Right lobe of liver (tissue), 4 donors: ENCODE data around the gene FGD4.

Experiments
- POLR2A ChIP-seq: fragments of 450-650 bp; IDR thresholded peaks from one replicate; pipeline ENCODE4 v1.6.1; 2017; ENCODE audit warnings: antibody characterized with exemption, mild to moderate bottlenecking
- TF ChIP-seq, protein P1 (sequence below), 4 donors: fragments of 200-600 bp in 3 of 4; fragments of 450-650 bp in 1 of 4; IDR thresholded peaks; one replicate each; pipeline versions ENCODE4 v1.5.1 to v1.8.0; 2016 to 2022; ENCODE audit warnings: antibody characterized with exemption in 4 of 4, mild to moderate bottlenecking in 2 of 4
- donor health status: DM: no; HTN: no; CAD: no.
- donor health status: DM: no; HTN: no; CAD: no.
- donor health status: DM: no; HTN: yes; CAD: no.

DNA sequence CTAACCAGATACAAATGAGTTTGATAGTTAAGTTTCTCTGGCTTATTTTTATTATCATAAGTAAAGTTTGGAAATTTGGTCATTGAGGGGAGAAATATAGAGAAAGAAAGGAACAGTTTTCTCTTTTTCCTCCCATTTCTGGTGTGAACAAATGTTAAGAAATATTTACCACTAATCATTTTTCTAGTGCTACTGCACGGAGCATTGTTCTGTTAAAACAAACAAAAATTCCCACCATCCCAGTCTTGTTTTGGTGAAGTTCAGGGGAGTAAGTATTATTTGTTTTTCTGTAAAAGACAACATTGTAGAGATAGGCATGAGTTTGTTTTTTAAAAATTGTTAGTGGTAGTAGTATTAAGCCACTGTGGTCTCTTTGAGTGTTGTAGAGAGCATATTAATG lies 135.3 kb downstream of the FGD4 start:
- TF ChIP-seq, protein P1, sequence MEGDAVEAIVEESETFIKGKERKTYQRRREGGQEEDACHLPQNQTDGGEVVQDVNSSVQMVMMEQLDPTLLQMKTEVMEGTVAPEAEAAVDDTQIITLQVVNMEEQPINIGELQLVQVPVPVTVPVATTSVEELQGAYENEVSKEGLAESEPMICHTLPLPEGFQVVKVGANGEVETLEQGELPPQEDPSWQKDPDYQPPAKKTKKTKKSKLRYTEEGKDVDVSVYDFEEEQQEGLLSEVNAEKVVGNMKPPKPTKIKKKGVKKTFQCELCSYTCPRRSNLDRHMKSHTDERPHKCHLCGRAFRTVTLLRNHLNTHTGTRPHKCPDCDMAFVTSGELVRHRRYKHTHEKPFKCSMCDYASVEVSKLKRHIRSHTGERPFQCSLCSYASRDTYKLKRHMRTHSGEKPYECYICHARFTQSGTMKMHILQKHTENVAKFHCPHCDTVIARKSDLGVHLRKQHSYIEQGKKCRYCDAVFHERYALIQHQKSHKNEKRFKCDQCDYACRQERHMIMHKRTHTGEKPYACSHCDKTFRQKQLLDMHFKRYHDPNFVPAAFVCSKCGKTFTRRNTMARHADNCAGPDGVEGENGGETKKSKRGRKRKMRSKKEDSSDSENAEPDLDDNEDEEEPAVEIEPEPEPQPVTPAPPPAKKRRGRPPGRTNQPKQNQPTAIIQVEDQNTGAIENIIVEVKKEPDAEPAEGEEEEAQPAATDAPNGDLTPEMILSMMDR (IDR thresholded peaks at IDR 0.05): no peak
- no peak for TF ChIP-seq POLR2A
